HEK293 (cell line): ENCODE measurements around the gene TCAP.
A peak's percentile ranks its signal among the peaks of the same experiment; 100 is the strongest.

ENCODE experiments used
- CTCF ChIA-PET: fragments of 350-600 bp; formaldehyde crosslinking; extraction: SDS; loops from one replicate; lab custom pipeline; 2021; ENCODE audit warnings: antibody characterized with exemption; lab: Yijun Ruan, JAX
- POLR2A ChIA-PET: fragments of 300-600 bp; formaldehyde crosslinking; extraction: SDS; loops from one replicate; lab custom pipeline; 2020; ENCODE audit warnings: antibody characterized with exemption, inconsistent platforms; lab: Yijun Ruan, JAX
- H3K27ac ChIP-seq: fragments of 200-500 bp; sonication (Bioruptor generic); 2 replicates; pipeline ENCODE4 v1.5.1; 2014; ENCODE audit warnings: low read depth, low read length, control low read depth, inconsistent platforms; ENCODE audit errors: extremely low read depth
- H3K36me3 ChIP-seq, 2 experiments: fragments of 200-500 bp in 1 of 2; sonication (Bioruptor generic) in 1 of 2; 1 replicate in 1 of 2; 2 replicates in 1 of 2; pipeline ENCODE4 v1.5.1; 2014 to 2017; ENCODE audit warnings: inconsistent platforms in 2 of 2, low read length in 2 of 2; ENCODE audit not compliant: control insufficient read depth in 2 of 2, insufficient read depth in 1 of 2
- H3K4me1 ChIP-seq: fragments of 200-500 bp; sonication (Bioruptor generic); 2 replicates; pipeline ENCODE4 v1.5.1; 2014; ENCODE audit warnings: mild to moderate bottlenecking, low read length, inconsistent platforms; ENCODE audit not compliant: control insufficient read depth, insufficient read depth
- H3K4me3 ChIP-seq: 2 replicates; pipeline ENCODE4 v1.5.1; 2011; ENCODE audit warnings: low read depth, mild to moderate bottlenecking, control low read depth, low read length, moderate library complexity
- H3K9me3 ChIP-seq: fragments of 200-500 bp; sonication (Bioruptor generic); 2 replicates; pipeline ENCODE4 v1.5.1; 2014; ENCODE audit warnings: low read depth, low read length, inconsistent platforms; ENCODE audit not compliant: control insufficient read depth, insufficient read depth
- AEBP2 ChIP-seq: fragments of 450-650 bp; formaldehyde crosslinking; IDR thresholded peaks from 2 replicates; pipeline ENCODE4 v1.5.1; 2016; ENCODE audit warnings: missing biosample characterization, missing genetic modification characterization, borderline replicate concordance
- BCL11A ChIP-seq: fragments of 450-650 bp; formaldehyde crosslinking; IDR thresholded peaks from 2 replicates; pipeline ENCODE4 v1.5.1; 2016; ENCODE audit warnings: low read depth, missing biosample characterization, missing genetic modification characterization
- FEZF1 ChIP-seq: fragments of 450-650 bp; formaldehyde crosslinking; IDR thresholded peaks from 2 replicates; pipeline ENCODE4 v1.5.1; 2016; ENCODE audit warnings: missing biosample characterization, missing genetic modification characterization
- KLF1 ChIP-seq: fragments of 450-650 bp; formaldehyde crosslinking; IDR thresholded peaks from 2 replicates; pipeline ENCODE4 v1.5.1; 2016; ENCODE audit warnings: missing biosample characterization, missing genetic modification characterization
- PRDM10 ChIP-seq: fragments of 450-650 bp; formaldehyde crosslinking; IDR thresholded peaks from 2 replicates; pipeline ENCODE4 v1.5.1; 2016; ENCODE audit warnings: missing biosample characterization, missing genetic modification characterization
- ZBTB11 ChIP-seq: fragments of 450-650 bp; formaldehyde crosslinking; conservative IDR thresholded peaks from 2 replicates; pipeline ENCODE4 v1.5.1; 2016; ENCODE audit warnings: low read depth, missing biosample characterization, missing genetic modification characterization
- ZBTB44 ChIP-seq: fragments of 450-650 bp; IDR thresholded peaks from 2 replicates; pipeline ENCODE4 v1.5.1; 2018; ENCODE audit warnings: missing biosample characterization, mild to moderate bottlenecking, missing genetic modification characterization
- ZBTB8A ChIP-seq: fragments of 450-650 bp; formaldehyde crosslinking; IDR thresholded peaks from 2 replicates; pipeline ENCODE4 v1.5.1; 2016; ENCODE audit warnings: missing biosample characterization, missing genetic modification characterization
- ZFP69B ChIP-seq: fragments of 450-650 bp; formaldehyde crosslinking; IDR thresholded peaks from 2 replicates; pipeline ENCODE4 v1.5.1; 2016; ENCODE audit warnings: missing biosample characterization, missing genetic modification characterization
- ZNF18 ChIP-seq: fragments of 450-650 bp; formaldehyde crosslinking; IDR thresholded peaks from 2 replicates; pipeline ENCODE4 v1.5.1; 2016; ENCODE audit warnings: missing biosample characterization, missing genetic modification characterization
- ZNF292 ChIP-seq: fragments of 450-650 bp; formaldehyde crosslinking; IDR thresholded peaks from 2 replicates; pipeline ENCODE4 v1.5.1; 2016; ENCODE audit warnings: low read depth, missing biosample characterization, missing genetic modification characterization, borderline replicate concordance
- ZNF335 ChIP-seq: fragments of 450-650 bp; formaldehyde crosslinking; conservative IDR thresholded peaks from 2 replicates; pipeline ENCODE4 v1.5.1; 2016; ENCODE audit warnings: missing biosample characterization, missing genetic modification characterization
- ZNF558 ChIP-seq: fragments of 450-650 bp; formaldehyde crosslinking; IDR thresholded peaks from 2 replicates; pipeline ENCODE4 v1.5.1; 2016; ENCODE audit warnings: missing biosample characterization, missing genetic modification characterization
- ZNF610 ChIP-seq: fragments of 450-650 bp; formaldehyde crosslinking; IDR thresholded peaks from 2 replicates; pipeline ENCODE4 v1.5.1; 2016; ENCODE audit warnings: missing biosample characterization, missing genetic modification characterization, borderline replicate concordance
- ZNF670 ChIP-seq: fragments of 450-650 bp; formaldehyde crosslinking; IDR thresholded peaks from 2 replicates; pipeline ENCODE4 v1.5.1; 2016; ENCODE audit warnings: missing biosample characterization, missing genetic modification characterization, low read depth

Gene TCAP

GRCh38 chr17:39666231-39666600 is 1.1 kb downstream of the TCAP start:
- H3K36me3 ChIP-seq, result peaks cover 0 to 18% of the 10 kb centered on the region in 2 experiments; a peak in 1 of 3 replicates
- H3K4me1 ChIP-seq, result peaks cover 9% of the 10 kb centered on the region
- CTCF ChIA-PET, result interaction anchor here (0.6 to 11.6 kb wide), 9 partner anchors 15 to 139 kb away, joined by 3 to 168 read pairs (median 3); partner anchors contain the start of gene PPP1R1B
- no peak overlapping the region for H3K4me3 ChIP-seq
- POLR2A ChIA-PET, result interaction anchor here (0.6 to 1.4 kb wide), 5 partner anchors 10 to 98 kb away, joined by 3 to 5 read pairs (median 3); partner anchors contain the start of gene ERBB2
- H3K27ac ChIP-seq, result no peak overlapping the region
- TF ChIP-seq ZBTB8A (tag by site-specific recombination) (0 out of 2 replicates have a peak, but pooled peaks have one; percentile 33), ZBTB44 (0 out of 2 replicates have a peak, but pooled peaks have one; percentile 34), ZNF610 (tag by site-specific recombination) (no peak), AEBP2 (tag by site-specific recombination) (no peak), ZNF335 (tag by site-specific recombination) (peak; percentile 32; the same call in 1 of the 2 replicates), ZNF18 (tag by site-specific recombination) (no peak), BCL11A (0 out of 2 replicates have a peak, but pooled peaks have one; percentile 10), ZNF670 (no peak), FEZF1 (no peak), ZFP69B (tag by site-specific recombination) (peak; percentile 56; the same call in 1 of the 2 replicates), ZNF558 (no peak), KLF1 (tag by site-specific recombination) (no peak), ZBTB11 (tag by site-specific recombination) (no peak), PRDM10 (tag by site-specific recombination) (no peak), ZNF292 (tag by site-specific recombination) (no peak)
- H3K9me3 ChIP-seq, result no peaks in the 10 kb centered on the region
